ENCODE data around the gene TAF9B.
"Not testable (repeated sequence)": the region's sequence is repeated elsewhere in the genome, so short reads cannot be mapped to it uniquely, and the experiment has no call there.

The TAF9B gene

DNA sequence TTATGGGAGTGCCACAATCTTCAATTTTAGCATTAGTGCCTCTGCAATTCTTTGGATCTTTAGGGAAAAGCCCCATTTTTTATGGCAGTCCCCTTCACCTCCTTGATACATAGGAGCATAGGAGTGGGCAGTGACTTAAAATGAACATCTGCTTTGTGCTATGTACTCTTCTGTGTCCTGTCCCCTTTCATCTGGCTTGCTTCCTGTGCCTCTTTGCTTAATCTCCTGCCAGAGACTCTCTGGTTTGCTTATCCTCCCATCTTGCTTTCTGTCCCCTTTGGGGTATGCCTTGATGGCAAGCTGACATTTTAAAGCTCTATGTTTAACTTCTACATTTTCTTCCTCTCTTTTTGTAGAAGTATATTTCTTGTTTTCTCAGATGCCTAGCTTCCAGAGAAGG, 23.1 kb downstream of the TAF9B start:
- DNase-seq (ENCODE audit: low spot score) = no peak

GRCh38 chrX:78111140-78111931, 28.1 kb downstream of the TAF9B start:
- no peak for DNase-seq (ENCODE audit: low spot score)

GRCh38 chrX:78109458-78109857, 30.0 kb downstream of the TAF9B start:
- DNase-seq (ENCODE audit: low spot score) = no peak

- no peak for DNase-seq (ENCODE audit: low spot score)
Observed at GRCh38 chrX:78106651-78106986, 32.8 kb downstream of the TAF9B start.

- DNase-seq (ENCODE audit: low spot score) = no peak
Observed at GRCh38 chrX:78105944-78106650, 33.4 kb downstream of the TAF9B start.

DNA sequence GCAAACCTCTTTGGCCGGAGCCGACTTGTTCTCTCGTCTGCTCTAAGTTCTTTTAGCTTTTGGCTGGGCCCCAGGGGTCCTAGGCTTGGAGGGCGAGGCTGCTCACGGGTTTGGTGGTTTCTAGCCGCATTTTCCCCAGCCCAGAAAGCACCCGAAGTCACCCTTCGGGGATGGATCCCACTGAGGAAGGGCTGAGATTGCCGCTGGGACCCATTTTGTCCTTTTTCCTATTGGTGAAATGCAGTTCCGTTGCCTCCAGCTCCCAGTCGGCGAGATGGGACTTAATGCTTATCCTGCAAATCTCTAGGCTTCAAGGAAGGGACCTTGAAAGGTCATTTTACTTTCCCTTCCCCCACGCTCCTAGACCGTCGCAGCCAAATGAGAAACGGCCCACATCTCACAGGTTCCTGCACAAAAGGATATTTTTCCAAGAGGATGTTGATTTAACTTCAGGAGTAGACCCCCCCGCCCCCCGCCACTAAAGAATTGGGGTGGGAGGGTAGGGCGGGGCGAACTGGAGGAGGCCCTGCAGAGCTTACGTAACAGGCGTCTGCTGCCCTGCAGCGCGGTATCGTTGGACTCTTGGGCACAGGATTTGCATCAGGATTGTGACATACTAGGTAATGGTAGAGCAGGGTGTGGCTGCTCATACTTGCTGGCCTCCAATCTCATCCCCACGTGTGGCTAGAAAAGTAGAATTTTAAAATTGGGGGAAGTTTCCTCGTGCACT, 34.8 kb downstream of the TAF9B start:
- peak; percentile 40 for DNase-seq (ENCODE audit: low spot score)

- DNase-seq (ENCODE audit: low spot score) = peak; percentile 90
Observed at GRCh38 chrX:78103623-78104446, 35.6 kb downstream of the TAF9B start, which contains the start of gene PGK1. Gene PGK1, plus strand, starts transcription at chrX:78104248. Its CDS starts 93 bp downstream, at chrX:78104341.

DNA sequence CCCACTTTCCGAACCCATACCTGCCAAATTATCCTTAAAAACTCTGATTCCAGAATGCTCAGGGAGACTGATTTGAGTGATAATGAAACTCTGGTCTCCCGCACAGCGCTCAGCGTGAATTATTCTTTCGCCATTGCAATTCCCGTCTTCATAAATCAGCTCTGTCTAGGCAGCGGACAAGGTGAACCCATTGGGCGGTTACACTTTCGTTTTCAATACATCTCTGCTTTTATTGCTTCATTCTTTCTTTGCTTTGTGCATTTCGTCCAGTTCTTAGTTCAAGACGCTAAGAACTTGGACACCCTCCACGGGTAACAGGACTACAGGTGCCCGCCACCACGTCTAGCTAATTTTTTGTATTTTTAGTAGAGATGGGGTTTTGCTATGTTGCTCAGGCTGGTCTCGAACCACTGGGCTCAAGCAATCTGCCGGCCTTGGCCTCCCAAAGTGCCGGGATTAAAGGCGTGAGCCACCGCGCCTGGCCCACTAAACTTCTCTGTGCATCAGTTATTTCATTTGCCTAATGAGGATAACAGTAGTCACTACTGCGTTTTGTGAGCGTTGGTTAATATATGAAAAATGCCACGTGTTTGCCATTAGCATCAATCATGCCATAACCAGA, 36.3 kb downstream of the TAF9B start:
- DNase-seq (ENCODE audit: low spot score) = no peak

DNA sequence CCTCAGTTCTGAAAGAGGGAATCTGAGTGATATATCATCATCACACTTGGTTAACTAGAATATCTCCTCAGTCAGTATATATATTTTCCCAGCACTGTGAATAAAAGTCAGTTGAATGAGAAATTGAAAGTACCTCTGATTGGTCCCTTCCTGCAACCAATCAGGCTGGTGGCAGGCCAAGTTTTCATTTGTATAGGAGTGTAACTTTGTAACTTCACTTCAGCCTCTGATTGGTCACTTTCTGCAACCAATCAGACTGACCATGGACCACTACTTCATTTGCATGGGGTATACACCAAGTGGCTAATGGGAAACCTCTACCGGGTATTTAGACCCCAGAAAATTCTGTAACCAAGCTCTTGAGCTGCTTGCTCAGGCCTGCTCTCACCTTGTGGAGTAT, 37.4 kb downstream of the TAF9B start:
- DNase-seq (ENCODE audit: low spot score) = no peak

DNA sequence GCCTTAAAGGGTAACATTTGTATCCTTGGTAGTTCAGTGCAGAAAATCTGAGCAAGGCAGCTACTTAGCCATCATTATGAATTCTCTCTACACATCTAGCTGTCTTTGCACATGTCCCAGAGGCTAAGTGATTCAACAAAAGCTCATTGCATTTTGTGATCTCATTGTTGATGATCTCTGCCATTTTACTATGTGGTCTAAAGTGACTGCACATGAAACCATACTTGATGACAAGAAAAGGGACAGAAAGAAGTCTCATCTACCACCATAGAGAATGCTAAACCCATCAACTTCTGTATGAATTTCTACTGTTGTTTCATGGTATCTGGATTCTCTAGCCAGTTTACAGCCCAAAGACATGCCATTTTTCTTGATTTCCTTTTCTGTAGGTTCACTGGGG, 41.3 kb downstream of the TAF9B start:
- no peak for DNase-seq (ENCODE audit: low spot score)

GRCh38 chrX:78092296-78092695, 47.2 kb downstream of the TAF9B start:
- DNase-seq (ENCODE audit: low spot score) = peak; percentile 16

DNA sequence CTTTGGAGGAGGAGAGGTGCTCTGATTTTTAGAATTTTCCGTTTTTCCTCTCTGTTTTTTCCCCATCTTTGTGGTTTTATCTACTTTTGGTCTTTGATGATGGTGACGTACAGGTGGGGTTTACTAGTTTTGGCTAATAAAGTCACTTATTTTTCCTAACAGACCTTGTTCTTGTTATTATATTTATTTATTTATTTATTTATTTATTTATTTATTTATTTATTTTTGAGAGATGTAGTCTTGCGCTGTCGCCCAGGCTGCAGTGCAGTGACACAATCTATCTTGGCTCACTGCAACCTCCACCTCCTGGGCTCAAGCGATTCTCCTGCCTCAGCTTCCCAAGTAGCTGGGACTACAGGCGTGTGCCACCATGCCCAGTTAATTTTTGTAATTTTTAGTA, 58.0 kb downstream of the TAF9B start:
- DNase-seq (ENCODE audit: low spot score) = not testable (repeated sequence)
